H9 (cell line): ENCODE results near the gene PIK3C3. TPM values are rescaled to one million over a fixed set of nuclear protein-coding genes. Genes with fewer than 3 reads are reported as not detected.

Experiments used
- DNase-seq: peaks from one replicate; pipeline ENCODE4 v3.0.0-alpha.2; 2017
- H2AFZ ChIP-seq: one replicate; pipeline ENCODE4 v1.6.1; 2013; ENCODE audit warnings: mild to moderate bottlenecking, low read length, control low read depth, moderate library complexity
- H2AK5ac ChIP-seq: 2 replicates; pipeline ENCODE4 v1.6.1; 2013; ENCODE audit warnings: low read length, control low read depth, mixed read lengths; ENCODE audit not compliant: insufficient read length
- H2BK120ac ChIP-seq: one replicate; pipeline ENCODE4 v1.6.1; 2013; ENCODE audit warnings: low read depth, mild to moderate bottlenecking, low read length, control low read depth, inconsistent platforms; ENCODE audit not compliant: poor library complexity, severe bottlenecking
- H2BK12ac ChIP-seq: 2 replicates; pipeline ENCODE4 v1.6.1; 2013; ENCODE audit warnings: low read length, control low read depth, mixed read lengths, low read depth; ENCODE audit not compliant: insufficient read length
- H2BK15ac ChIP-seq: 2 replicates; pipeline ENCODE4 v1.6.1; 2013; ENCODE audit warnings: low read depth, low read length, control low read depth
- H2BK20ac ChIP-seq: one replicate; pipeline ENCODE4 v1.6.1; 2013; ENCODE audit warnings: low read depth, mild to moderate bottlenecking, low read length, control low read depth, inconsistent platforms; ENCODE audit not compliant: poor library complexity, severe bottlenecking
- H2BK5ac ChIP-seq: 2 replicates; pipeline ENCODE4 v1.6.1; 2013; ENCODE audit warnings: low read length, control low read depth, mixed read lengths; ENCODE audit not compliant: insufficient read length
- H3K14ac ChIP-seq: 2 replicates; pipeline ENCODE4 v1.6.1; 2013; ENCODE audit warnings: low read length, control low read depth; ENCODE audit not compliant: insufficient read depth
- H3K18ac ChIP-seq: 2 replicates; pipeline ENCODE4 v1.6.1; 2013; ENCODE audit warnings: low read depth, mild to moderate bottlenecking, mixed read lengths, low read length, control low read depth; ENCODE audit not compliant: insufficient read length
- H3K23ac ChIP-seq: 2 replicates; pipeline ENCODE4 v1.6.1; 2013; ENCODE audit warnings: low read length, control low read depth, mixed read lengths, low read depth; ENCODE audit not compliant: insufficient read length
- H3K23me2 ChIP-seq: 2 replicates; pipeline ENCODE4 v1.6.1; 2013; ENCODE audit warnings: low read depth, mild to moderate bottlenecking, mixed read lengths, low read length, control low read depth; ENCODE audit not compliant: insufficient read length, poor library complexity, severe bottlenecking
- H3K27ac ChIP-seq: 2 replicates; pipeline ENCODE4 v1.5.1; 2013; ENCODE audit warnings: low read length, control low read depth, mixed read lengths, low read depth; ENCODE audit not compliant: insufficient read length
- H3K27me3 ChIP-seq: 2 replicates; pipeline ENCODE4 v1.6.1; 2013; ENCODE audit warnings: low read length, control low read depth, inconsistent platforms; ENCODE audit not compliant: insufficient read depth
- H3K4ac ChIP-seq: 2 replicates; pipeline ENCODE4 v1.6.1; 2013; ENCODE audit warnings: low read depth, mild to moderate bottlenecking, control low read depth, inconsistent platforms, low read length, moderate library complexity
- H3K4me1 ChIP-seq: 2 replicates; pipeline ENCODE4 v1.6.1; 2013; ENCODE audit warnings: low read length, control low read depth, inconsistent platforms; ENCODE audit not compliant: insufficient read depth
- H3K4me2 ChIP-seq: 2 replicates; pipeline ENCODE4 v1.6.1; 2013; ENCODE audit warnings: low read length, control low read depth, mixed read lengths; ENCODE audit not compliant: insufficient read length, insufficient read depth
- H3K56ac ChIP-seq: 2 replicates; pipeline ENCODE4 v1.6.1; 2013; ENCODE audit warnings: low read depth, mild to moderate bottlenecking, mixed read lengths, low read length, control low read depth; ENCODE audit not compliant: insufficient read length
- H3K79me1 ChIP-seq: 2 replicates; pipeline ENCODE4 v1.6.1; 2013; ENCODE audit warnings: low read depth, mild to moderate bottlenecking, moderate library complexity, low read length, control low read depth, inconsistent platforms; ENCODE audit not compliant: insufficient read depth, poor library complexity, severe bottlenecking
- H3K79me2 ChIP-seq: 2 replicates; pipeline ENCODE4 v1.6.1; 2013; ENCODE audit warnings: low read length, control low read depth, inconsistent platforms; ENCODE audit not compliant: insufficient read depth
- H3K9ac ChIP-seq: 2 replicates; pipeline ENCODE4 v1.6.1; 2013; ENCODE audit warnings: low read length, control low read depth, mixed read lengths; ENCODE audit not compliant: insufficient read length; ENCODE audit errors: extremely low read depth
- H3K9me3 ChIP-seq: one replicate; pipeline ENCODE4 v1.6.1; 2013; ENCODE audit warnings: low read depth, low read length, inconsistent platforms; ENCODE audit not compliant: control insufficient read depth
- H3T11ph ChIP-seq: one replicate; pipeline ENCODE4 v1.6.1; 2013; ENCODE audit warnings: mild to moderate bottlenecking, low read length, control low read depth, inconsistent platforms
- H4K20me1 ChIP-seq: one replicate; pipeline ENCODE4 v1.6.1; 2013; ENCODE audit not compliant: control insufficient read depth, insufficient read length, insufficient read depth
- H4K5ac ChIP-seq: 2 replicates; pipeline ENCODE4 v1.6.1; 2013; ENCODE audit warnings: low read depth, mild to moderate bottlenecking, mixed read lengths, low read length, control low read depth; ENCODE audit not compliant: insufficient read length
- H4K8ac ChIP-seq: replicated peaks from 2 replicates; pipeline ENCODE4 v1.6.1; 2013; ENCODE audit warnings: low read length, control low read depth, mixed read lengths, low read depth; ENCODE audit not compliant: insufficient read length
- H4K91ac ChIP-seq: 2 replicates; pipeline ENCODE4 v1.6.1; 2013; ENCODE audit warnings: low read depth, mild to moderate bottlenecking, moderate library complexity, mixed read lengths, low read length, control low read depth; ENCODE audit not compliant: insufficient read length
- H3K27ac Mint-ChIP-seq, 3 experiments: 2 replicates in 2 of 3; 3 replicates in 1 of 3; pipeline ENCODE4 v1.8.0; 2020 to 2021; ENCODE audit warnings: mixed read lengths in 3 of 3, mild to moderate bottlenecking in 1 of 3, moderate library complexity in 1 of 3
- H3K27me3 Mint-ChIP-seq: 2 replicates; pipeline ENCODE4 v1.8.0; 2021; ENCODE audit warnings: low read depth, mild to moderate bottlenecking, moderate library complexity, mixed read lengths
- H3K36me3 Mint-ChIP-seq, 3 experiments: 2 replicates in 2 of 3; 3 replicates in 1 of 3; pipeline ENCODE4 v1.8.0; 2020 to 2021; ENCODE audit warnings: low read depth in 3 of 3, mixed read lengths in 3 of 3; ENCODE audit not compliant: insufficient read depth in 1 of 3
- H3K4me1 Mint-ChIP-seq, 2 experiments: 2 replicates each; pipeline ENCODE4 v1.8.0; 2020; ENCODE audit warnings: mixed read lengths in 2 of 2
- H3K4me3 Mint-ChIP-seq, 2 experiments: 2 replicates in 1 of 2; 3 replicates in 1 of 2; pipeline ENCODE4 v1.8.0; 2020 to 2021; ENCODE audit warnings: mild to moderate bottlenecking in 2 of 2, mixed read lengths in 2 of 2, moderate library complexity in 1 of 2
- H3K9me3 Mint-ChIP-seq, 2 experiments: 2 replicates in 1 of 2; 3 replicates in 1 of 2; pipeline ENCODE4 v1.8.0; 2020; ENCODE audit warnings: mild to moderate bottlenecking in 2 of 2, mixed read lengths in 2 of 2, moderate library complexity in 1 of 2
- CTCF ChIP-seq: fragments of 200-600 bp; sonication (generic); conservative IDR thresholded peaks from 3 replicates; pipeline ENCODE4 v1.8.0; 2021; ENCODE audit warnings: antibody characterized with exemption, mild to moderate bottlenecking
- WGBS: extraction: QIAGEN DNeasy Blood & Tissue Kit; methylation state at CpG from one replicate; pipeline ENCODE4 v1.1.7; 2013; ENCODE audit warnings: missing lambda C conversion rate, low lambda C conversion rate, mixed read lengths; ENCODE audit not compliant: insufficient read length; ENCODE audit errors: extremely low coverage; 5-methylcytosine and 5-hydroxymethylcytosine counted together
- total RNA-seq: library from RNA; stranded (reverse); gene quantifications from 2 replicates; pipeline ENCODE4 v1.2.1, GENCODE V29; 2021

PIK3C3 gene
- total RNA-seq, 1 experiment from 2014 or later, result 48.8 TPM

GRCh38 chr18:42053188-42053781 lies 98.3 kb downstream of the PIK3C3 start:
- Histone ChIP-seq H4K91ac (no peak overlapping the region), H3K27ac (no peak overlapping the region), H2AK5ac (no peak overlapping the region), H3K9me3 (no peaks in the 10 kb centered on the region), H3K79me2 (no peaks in the 10 kb centered on the region), H2BK20ac (no peak overlapping the region), H2BK12ac (no peak overlapping the region), H3T11ph (no peak overlapping the region), H4K20me1 (no peaks in the 10 kb centered on the region), H3K4me1 (no peaks in the 10 kb centered on the region), H2BK15ac (no peak overlapping the region), H3K14ac (no peak overlapping the region), H3K23ac (no peak overlapping the region), H3K79me1 (no peaks in the 10 kb centered on the region), H3K56ac (no peak overlapping the region), H3K9ac (no peak overlapping the region), H4K8ac (no peak overlapping the region), H3K18ac (no peak overlapping the region), H2BK120ac (no peak overlapping the region), H3K4me2 (no peak overlapping the region), H3K27me3 (no peaks in the 10 kb centered on the region), H4K5ac (no peak overlapping the region), H2AFZ (no peak overlapping the region), H3K4ac (no peak overlapping the region), H3K23me2 (no peaks in the 10 kb centered on the region), H2BK5ac (no peak overlapping the region)
- Mint-ChIP-seq H3K27ac (peak overlapping the region in 1 of 3 experiments; percentile 72; a peak in 2 of 7 replicates), H3K36me3 (peaks cover 0 to 14% (median 8%) of the 10 kb centered on the region in 3 experiments; a peak in 5 of 7 replicates), H3K4me3 (no peak overlapping the region), H3K4me1 (peaks cover 8 to 11% of the 10 kb centered on the region in 2 experiments), H3K27me3 (no peaks in the 10 kb centered on the region), H3K9me3 (no peaks in the 10 kb centered on the region)
- peak; percentile 93 for TF ChIP-seq CTCF
- peak; percentile 37 for DNase-seq
- no CpG with 5 or more reads among the region's 5 CpGs for WGBS
